ENCODE measurements around the gene SLC17A3. TPM values are rescaled to one million over a fixed set of nuclear protein-coding genes. Genes with fewer than 3 reads are reported as not detected.

SLC17A3 gene
- total and polyA plus RNA-seq, 10 of the 15 experiments (the other 5 are each of a cell fraction or from before 2014, with no cell fraction given) = not detected

DNA sequence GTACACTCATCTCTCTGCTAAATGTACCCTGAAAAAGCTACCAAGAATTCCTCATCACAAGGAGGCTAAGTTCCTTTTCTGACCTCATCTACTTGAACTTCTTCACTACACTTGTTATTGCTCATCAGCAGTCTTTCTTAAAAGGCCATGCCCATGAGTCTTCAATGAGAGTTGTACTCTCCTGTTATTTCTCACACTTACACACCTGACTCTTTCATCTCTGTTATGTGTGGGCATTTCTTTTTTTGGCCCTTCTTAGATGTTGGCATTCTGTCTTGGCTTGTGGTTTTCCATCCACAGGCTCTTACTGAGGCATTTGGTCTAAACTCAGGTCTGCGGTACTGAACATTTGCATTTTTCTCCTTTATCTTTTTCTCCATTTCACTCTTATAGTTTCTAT, 31.5 kb downstream of the SLC17A3 start (continued):
- TF ChIP-seq, protein P1, sequence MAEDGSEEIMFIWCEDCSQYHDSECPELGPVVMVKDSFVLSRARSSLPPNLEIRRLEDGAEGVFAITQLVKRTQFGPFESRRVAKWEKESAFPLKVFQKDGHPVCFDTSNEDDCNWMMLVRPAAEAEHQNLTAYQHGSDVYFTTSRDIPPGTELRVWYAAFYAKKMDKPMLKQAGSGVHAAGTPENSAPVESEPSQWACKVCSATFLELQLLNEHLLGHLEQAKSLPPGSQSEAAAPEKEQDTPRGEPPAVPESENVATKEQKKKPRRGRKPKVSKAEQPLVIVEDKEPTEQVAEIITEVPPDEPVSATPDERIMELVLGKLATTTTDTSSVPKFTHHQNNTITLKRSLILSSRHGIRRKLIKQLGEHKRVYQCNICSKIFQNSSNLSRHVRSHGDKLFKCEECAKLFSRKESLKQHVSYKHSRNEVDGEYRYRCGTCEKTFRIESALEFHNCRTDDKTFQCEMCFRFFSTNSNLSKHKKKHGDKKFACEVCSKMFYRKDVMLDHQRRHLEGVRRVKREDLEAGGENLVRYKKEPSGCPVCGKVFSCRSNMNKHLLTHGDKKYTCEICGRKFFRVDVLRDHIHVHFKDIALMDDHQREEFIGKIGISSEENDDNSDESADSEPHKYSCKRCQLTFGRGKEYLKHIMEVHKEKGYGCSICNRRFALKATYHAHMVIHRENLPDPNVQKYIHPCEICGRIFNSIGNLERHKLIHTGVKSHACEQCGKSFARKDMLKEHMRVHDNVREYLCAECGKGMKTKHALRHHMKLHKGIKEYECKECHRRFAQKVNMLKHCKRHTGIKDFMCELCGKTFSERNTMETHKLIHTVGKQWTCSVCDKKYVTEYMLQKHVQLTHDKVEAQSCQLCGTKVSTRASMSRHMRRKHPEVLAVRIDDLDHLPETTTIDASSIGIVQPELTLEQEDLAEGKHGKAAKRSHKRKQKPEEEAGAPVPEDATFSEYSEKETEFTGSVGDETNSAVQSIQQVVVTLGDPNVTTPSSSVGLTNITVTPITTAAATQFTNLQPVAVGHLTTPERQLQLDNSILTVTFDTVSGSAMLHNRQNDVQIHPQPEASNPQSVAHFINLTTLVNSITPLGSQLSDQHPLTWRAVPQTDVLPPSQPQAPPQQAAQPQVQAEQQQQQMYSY (CRISPR knock-in tag; IDR thresholded peaks at IDR 0.05) = no peak
- TF ChIP-seq MTA3 (IDR thresholded peaks at IDR 0.05; ENCODE audit: borderline replicate concordance, low read length) (peak; percentile 46; the same call in 1 of the 2 replicates), ZBTB11 (CRISPR knock-in tag; IDR thresholded peaks at IDR 0.05) (no peak), CBX5 (IDR thresholded peaks at IDR 0.05; ENCODE audit: low read depth) (no peak), ZZZ3 (IDR thresholded peaks at IDR 0.05; ENCODE audit: control insufficient read depth, insufficient read length, low read depth) (no peak), BCL3 (IDR thresholded peaks at IDR 0.05; ENCODE audit: borderline replicate concordance, insufficient read depth, low read depth, low read length, poor library complexity, severe bottlenecking) (peak; percentile 63), TARDBP (IDR thresholded peaks at IDR 0.05; ENCODE audit: borderline replicate concordance) (no peak), NRF1 (conservative IDR thresholded peaks at IDR 0.05; ENCODE audit: low read depth, low read length) (no peak), ASH2L (IDR thresholded peaks at IDR 0.05; ENCODE audit: borderline replicate concordance, low read depth) (no peak), CREM (IDR thresholded peaks at IDR 0.05; ENCODE audit: low read depth) (peak; percentile 36; the same call in 1 of the 2 replicates), RBBP5 (conservative IDR thresholded peaks at IDR 0.05) (no peak), RELA (IDR thresholded peaks at IDR 0.05; ENCODE audit: borderline replicate concordance, partially characterized antibody) (no peak), NFIC (IDR thresholded peaks at IDR 0.05; ENCODE audit: low read depth, low read length) (peak; percentile 88), TCF12 (IDR thresholded peaks at IDR 0.05; ENCODE audit: low read depth, low read length) (no peak), NBN (IDR thresholded peaks at IDR 0.05) (no peak), ELK1 (IDR thresholded peaks at IDR 0.05; ENCODE audit: low read depth, low read length) (no peak), RUNX3 (IDR thresholded peaks at IDR 0.05; ENCODE audit: low read length) (peak; percentile 97), KAT2A (conservative IDR thresholded peaks at IDR 0.05; ENCODE audit: control insufficient read depth, low read depth, low read length) (no peak), FOXM1 (IDR thresholded peaks at IDR 0.05; ENCODE audit: low read depth, low read length) (peak; percentile 46; the same call in 1 of the 2 replicates), HSF1 (IDR thresholded peaks at IDR 0.05; ENCODE audit: low read depth, low read length) (no peak), KDM1A (IDR thresholded peaks at IDR 0.05; ENCODE audit: borderline replicate concordance) (no peak)
